Daoy (cell line): ENCODE results near the gene USP5. TPM values are rescaled to one million over a fixed set of nuclear protein-coding genes. Genes with fewer than 3 reads are reported as not detected.
"Not testable (repeated sequence)": the region's sequence is repeated elsewhere in the genome, so short reads cannot be mapped to it uniquely, and the experiment has no call there.

Experiments used
- DNase-seq: peaks from one replicate; pipeline ENCODE4 v3.0.0-alpha.2; 2015; ENCODE audit warnings: low read depth
- total RNA-seq: library from RNA; depleted of rRNA; stranded (reverse); fragments of >200 nt; shearing (Covaris generic); gene quantifications from 2 replicates; pipeline ENCODE4 v1.2.3, GENCODE V29; 2014

The USP5 gene
- total RNA-seq, 1 experiment from 2014 or later: 134 TPM

DNA sequence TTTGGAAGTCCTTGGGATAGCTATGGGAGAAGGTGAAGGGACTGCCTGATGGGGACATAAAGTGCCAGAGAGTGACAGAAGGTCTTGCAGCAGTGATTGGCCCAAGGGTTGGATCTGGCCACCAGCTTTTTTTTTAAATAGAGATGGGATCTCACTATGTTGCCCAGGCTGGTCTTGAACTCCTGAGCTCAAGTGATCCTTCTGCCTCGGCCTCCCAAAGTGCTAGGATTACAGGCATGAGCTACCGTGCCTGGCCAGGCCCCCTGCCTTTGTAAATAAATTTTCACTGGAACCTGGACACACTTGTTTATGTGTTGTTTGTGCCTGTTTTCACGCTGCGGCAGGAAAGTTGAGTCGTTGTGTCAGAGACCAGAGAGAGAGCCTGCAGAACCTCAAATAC lies 13.4 kb downstream of the USP5 start:
- not testable (repeated sequence) for DNase-seq

DNA sequence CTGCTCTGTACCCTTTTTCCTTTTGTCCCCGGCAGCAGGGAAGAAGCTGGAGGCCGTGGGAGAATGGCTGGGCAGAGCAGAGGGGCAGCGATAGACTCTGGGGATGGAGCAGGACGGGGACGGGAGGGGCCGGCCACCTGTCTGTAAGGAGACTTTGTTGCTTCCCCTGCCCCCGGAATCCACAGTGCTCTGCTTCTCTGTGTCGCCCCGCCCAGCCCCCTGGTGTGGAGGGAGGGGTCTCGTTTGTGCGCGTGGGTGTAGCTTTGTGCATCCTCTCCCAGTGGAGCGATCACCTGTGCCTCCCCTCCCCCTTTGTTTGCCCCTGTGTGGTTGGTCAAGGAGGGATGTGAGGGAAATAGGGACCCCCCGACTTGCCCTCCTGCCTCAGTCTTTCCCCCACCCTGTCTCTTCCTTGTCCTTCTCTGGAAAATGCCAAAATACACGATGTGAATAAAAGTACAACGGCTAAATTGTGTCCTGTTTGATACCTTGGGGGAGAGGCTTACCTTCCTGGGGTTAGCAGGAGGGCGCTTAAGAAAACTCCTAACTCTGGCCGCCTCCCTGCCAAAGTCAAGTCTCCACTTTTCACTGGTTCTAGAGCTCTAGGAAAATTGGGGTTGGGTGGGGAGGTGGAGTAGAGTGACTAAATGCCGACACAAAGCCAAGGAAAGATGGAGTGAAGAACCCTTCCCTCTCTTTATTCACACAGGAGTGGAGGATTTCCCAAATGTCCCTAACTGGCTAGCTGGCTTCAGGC lies 14.4 kb downstream of the USP5 start:
- DNase-seq: no peak

DNA sequence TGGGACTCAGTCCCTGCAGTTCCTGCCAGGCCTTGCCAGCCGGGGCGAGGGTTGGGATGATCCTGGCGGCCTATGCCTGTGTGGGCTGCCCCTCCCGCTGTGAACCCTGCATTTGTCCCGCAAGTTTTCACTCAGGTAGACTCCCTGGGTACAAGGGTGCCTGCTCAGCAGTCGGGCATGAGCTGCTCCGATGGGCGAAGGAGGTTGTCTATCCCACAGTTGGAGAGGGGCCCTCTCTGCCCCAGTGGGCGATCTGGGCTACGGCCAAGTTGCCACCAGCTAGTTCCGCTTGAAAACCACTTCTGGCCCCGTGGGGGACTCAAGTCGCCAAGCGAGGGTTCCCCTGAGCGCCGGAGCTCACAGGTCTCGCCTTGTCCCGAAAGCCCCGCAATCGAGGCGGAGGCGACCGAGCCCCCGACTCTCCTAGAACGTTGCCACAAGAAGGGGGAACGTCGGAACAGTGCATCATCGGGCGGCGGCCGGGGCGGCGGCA lies 15.0 kb downstream of the USP5 start:
- no peak for DNase-seq

DNA sequence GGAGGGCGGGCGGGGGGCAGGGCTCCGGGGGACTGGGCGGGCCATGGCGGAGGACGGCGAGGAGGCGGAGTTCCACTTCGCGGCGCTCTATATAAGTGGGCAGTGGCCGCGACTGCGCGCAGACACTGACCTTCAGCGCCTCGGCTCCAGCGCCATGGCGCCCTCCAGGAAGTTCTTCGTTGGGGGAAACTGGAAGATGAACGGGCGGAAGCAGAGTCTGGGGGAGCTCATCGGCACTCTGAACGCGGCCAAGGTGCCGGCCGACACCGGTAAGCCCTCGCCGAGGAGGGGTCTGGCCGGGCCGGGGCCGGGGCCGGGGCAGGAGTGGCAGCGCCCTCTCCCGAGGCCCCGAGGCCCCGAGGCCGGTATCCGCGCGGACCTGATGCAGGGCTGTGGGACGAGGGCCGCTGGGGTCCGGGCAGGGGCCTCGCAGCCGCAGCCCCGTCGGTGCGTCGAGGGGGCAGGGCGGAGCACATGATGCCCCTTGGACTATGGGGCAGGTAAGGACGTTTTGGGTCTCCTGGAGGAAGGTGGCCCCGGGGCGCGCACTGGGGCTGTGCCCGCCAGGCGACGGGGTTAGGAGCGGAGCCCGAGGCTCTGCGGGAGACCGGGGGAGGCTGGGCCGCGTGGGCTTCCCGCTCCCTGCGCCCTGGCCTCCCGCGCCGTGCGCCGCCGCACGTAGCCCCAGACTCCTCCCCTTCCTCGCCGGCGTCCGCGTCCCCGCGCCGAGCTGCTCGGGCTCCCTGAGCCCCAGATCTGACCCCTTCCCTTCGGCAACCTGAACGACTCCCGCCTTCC lies 15.7 kb downstream of the USP5 start, which contains the start of gene TPI1:
Gene TPI1, plus strand, starts transcription at position 119 of the 798 bp plus-strand sequence. Its CDS starts 36 bp downstream, at position 155.
- DNase-seq: peak; percentile 86

GRCh38 chr12:6868211-6869048 lies 16.5 kb downstream of the USP5 start:
- DNase-seq: no peak

- peak; percentile 70 for DNase-seq
Measured at GRCh38 chr12:6869049-6870021, 17.4 kb downstream of the USP5 start.

DNA sequence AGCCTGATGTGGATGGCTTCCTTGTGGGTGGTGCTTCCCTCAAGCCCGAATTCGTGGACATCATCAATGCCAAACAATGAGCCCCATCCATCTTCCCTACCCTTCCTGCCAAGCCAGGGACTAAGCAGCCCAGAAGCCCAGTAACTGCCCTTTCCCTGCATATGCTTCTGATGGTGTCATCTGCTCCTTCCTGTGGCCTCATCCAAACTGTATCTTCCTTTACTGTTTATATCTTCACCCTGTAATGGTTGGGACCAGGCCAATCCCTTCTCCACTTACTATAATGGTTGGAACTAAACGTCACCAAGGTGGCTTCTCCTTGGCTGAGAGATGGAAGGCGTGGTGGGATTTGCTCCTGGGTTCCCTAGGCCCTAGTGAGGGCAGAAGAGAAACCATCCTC lies 18.4 kb downstream of the USP5 start:
- not testable (repeated sequence) for DNase-seq

- DNase-seq: peak; percentile 55
Measured at GRCh38 chr12:6871052-6871957, 19.4 kb downstream of the USP5 start.

DNA sequence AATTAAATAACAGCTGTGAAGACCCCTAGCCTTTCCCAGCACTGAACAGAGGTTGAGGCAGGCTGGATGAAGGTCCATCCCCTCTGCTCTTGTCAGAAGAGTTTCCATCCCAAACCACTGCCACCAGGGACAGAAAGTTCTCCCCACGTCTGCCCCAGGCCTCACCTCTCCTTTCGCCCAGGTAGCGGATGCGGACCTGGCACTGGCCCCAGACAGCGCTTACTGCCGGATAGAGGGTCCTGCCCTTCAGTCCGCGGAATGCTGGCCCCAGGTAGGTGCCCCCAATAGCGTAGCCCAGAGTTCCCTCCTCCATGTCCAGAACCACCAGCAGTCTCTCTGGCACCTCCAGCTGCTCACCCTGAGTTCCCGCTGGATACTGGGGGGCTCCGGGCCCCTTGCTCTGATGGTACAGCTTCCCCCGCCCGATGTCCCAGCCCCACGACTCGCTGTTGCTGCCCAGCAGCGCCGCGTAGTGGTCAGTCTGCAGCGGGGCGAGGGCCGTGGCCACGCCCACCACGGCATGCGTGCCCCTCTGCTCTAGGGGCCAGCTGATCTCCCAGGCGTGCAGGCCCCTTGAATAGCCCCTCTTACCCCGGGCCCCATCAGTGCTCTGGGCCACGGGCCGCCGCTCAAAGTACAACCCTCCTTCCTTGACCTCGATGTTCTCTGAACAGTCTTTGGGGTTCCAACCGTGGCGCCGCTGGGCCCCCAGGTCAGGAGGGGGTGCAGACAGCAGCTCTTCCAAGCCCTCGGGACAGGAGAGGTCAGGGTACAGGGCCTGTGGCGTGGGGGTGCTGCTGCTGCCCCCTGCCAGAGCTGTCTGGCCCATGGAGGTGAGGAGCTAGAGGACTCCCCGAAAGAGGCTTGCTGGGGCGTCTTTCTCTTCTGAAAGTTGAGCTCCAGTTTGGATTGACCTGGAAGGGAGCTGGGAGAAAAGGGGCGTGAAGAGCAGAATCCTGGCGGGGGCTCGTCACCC lies 20.4 kb downstream of the USP5 start:
- DNase-seq: peak; percentile 92

- DNase-seq: peak; percentile 98
Measured at GRCh38 chr12:6873094-6874014, 21.4 kb downstream of the USP5 start, which contains the start of gene SPSB2. Gene SPSB2 (minus strand): TSS chr12:6873303. CDS start chr12:6872901, 402 bp downstream.

- DNase-seq: not testable (repeated sequence)
Measured at GRCh38 chr12:6874015-6874368, 22.0 kb downstream of the USP5 start.

- DNase-seq: not testable (repeated sequence)
Measured at GRCh38 chr12:6879824-6880223, 27.9 kb downstream of the USP5 start.

DNA sequence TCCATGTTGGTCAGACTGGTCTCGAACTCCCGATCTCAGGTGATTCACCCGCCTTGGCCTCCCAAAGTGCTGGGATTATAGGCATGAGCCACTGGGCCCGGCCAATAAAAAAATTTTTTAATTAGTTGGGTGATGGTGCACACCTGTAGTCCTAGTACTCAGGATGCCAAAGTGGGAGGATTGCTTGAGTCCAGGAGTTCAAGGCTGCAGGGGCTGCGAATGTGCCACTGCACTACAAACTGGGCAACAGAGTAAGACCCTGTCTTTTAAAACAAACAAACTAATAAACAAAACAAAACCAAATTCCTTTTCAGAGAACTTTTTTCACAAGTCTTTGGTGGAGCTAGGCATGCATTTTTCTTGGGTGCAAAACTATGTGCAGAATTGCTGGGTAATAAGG lies 31.3 kb downstream of the USP5 start:
- DNase-seq: no peak

GRCh38 chr12:6883683-6884082 lies 31.7 kb downstream of the USP5 start:
- DNase-seq: no peak

DNA sequence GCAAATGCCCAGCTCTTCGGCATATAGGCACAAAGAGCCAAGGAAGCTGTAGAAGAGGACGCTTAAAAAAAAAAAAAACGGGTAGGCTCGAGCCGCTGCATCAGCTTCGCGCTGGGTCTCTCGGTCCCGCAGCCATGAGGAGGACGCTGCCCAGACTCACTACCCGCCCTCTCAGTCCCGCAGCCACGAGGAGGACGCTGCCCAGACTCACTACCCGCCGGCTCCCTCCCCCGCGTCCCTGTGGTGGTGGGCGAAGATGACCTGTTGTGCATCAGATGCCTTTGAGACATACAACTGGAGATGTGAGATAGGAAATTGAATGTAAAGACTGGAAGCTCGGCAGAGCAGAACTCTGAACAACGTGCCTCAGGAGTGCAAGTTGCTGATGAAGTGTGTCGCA lies 32.6 kb downstream of the USP5 start:
- DNase-seq: no peak

DNA sequence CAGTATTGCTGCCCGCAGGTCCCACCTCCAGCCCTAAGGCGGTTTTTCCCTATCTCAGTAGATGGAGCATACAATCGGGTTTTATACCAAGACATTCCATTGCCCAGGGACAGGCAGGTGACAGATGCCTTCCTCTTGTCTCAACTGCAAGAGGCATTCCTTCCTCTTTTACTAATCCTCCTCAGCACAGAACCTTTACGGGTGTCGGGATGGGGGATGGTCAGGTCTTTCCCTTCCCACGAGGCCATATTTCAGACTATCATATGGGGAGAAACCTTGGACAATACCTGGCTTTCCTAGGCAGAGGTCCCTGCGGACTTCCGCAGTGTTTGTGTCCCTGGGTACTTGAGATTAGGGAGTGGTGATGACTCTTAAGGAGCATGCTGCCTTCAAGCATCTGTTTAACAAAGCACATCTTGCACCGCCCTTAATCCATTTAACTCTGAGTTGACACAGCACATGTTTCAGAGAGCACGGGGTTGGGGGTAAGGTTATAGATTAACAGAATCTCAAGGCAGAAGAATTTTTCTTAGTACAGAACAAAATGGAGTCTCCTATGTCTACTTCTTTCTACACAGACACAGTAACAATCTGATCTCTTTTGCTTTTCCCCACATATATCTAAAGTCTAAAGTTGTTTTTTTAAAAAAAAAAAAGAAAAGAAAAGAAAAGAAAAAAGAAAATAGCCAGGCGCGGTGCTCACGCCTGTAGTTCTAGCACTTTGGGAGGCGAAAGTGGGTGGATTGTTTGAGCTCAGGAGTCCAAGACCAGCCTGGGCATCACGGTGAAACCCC lies 34.5 kb downstream of the USP5 start:
- not testable (repeated sequence) for DNase-seq
